Peyer's patch (tissue), 4 donors: Measurements from ENCODE around the gene SPANXB1. TPM values are rescaled to one million over a fixed set of nuclear protein-coding genes. Genes with fewer than 3 reads are reported as not detected.

Experiments used
- total RNA-seq, 4 donors: library from RNA; depleted of rRNA; stranded (reverse); fragments of >200 nt; gene quantifications; one replicate each; pipeline ENCODE4 v1.1.0, GENCODE V29; 2016

Gene SPANXB1
- total RNA-seq, 4 donors from 2014 or later = not detected

Other genes with a start within 250 kb of the SPANXB1 start
- gene LDOC1, start 174.5 kb downstream of the SPANXB1 start, total RNA-seq = 1 to 10 TPM in 2 of 4 donors, not detected in 2; 1.1 to 1.5 TPM
- not detected for gene SPANXC, start 239.9 kb downstream of the SPANXB1 start, total RNA-seq